Thyroid gland (tissue), 4 donors: ENCODE measurements around the gene DGKB. TPM values are rescaled to one million over a fixed set of nuclear protein-coding genes. Genes with fewer than 3 reads are reported as not detected.

Experiments
- DNase-seq, 2 donors: peaks; one replicate each; pipeline ENCODE4 v3.0.0-alpha.2; 2019
- H3K27ac ChIP-seq, 3 donors: fragments of 200-600 bp; sonication (generic); 1 replicate in 2 of 3; 2 replicates in 1 of 3; pipeline ENCODE4 v1.5.1; 2016 to 2019; ENCODE audit warnings: mild to moderate bottlenecking in 1 of 3, moderate library complexity in 1 of 3
- H3K27me3 ChIP-seq: fragments of 200-600 bp; sonication (generic); one replicate; pipeline ENCODE4 v1.5.1; 2019
- H3K36me3 ChIP-seq, 2 donors: fragments of 200-600 bp; sonication (generic); one replicate each; pipeline ENCODE4 v1.5.1; 2016 to 2019
- H3K4me1 ChIP-seq, 2 donors: fragments of 200-600 bp; sonication (generic); one replicate each; pipeline ENCODE4 v1.5.1; 2017 to 2019
- H3K4me3 ChIP-seq, 3 donors: fragments of 200-600 bp; sonication (generic); replicated peaks in 1 of 3; 1 replicate in 2 of 3; 2 replicates in 1 of 3; pipeline ENCODE4 v1.5.1; 2016; ENCODE audit warnings: mild to moderate bottlenecking in 1 of 3
- H3K9me3 ChIP-seq: fragments of 200-600 bp; sonication (generic); one replicate; pipeline ENCODE4 v1.5.1; 2017
- POLR2A ChIP-seq, 2 donors: fragments of 450-650 bp; IDR thresholded peaks; one replicate each; pipeline ENCODE4 v1.6.1; 2017; ENCODE audit warnings: antibody characterized with exemption in 2 of 2, mild to moderate bottlenecking in 2 of 2, moderate library complexity in 1 of 2
- WGBS, 2 donors: methylation state at CpG; one replicate each; pipeline ENCODE4 v1.1.5; 2017; 5-methylcytosine and 5-hydroxymethylcytosine counted together
- intact Hi-C: fragments of 100-400 bp; cut with DNase I; formaldehyde crosslinking; loops from one replicate; pipeline ENCODE4 v1.15.1; 2023
- total RNA-seq, 4 donors: library from RNA; depleted of rRNA; stranded (reverse); fragments of >200 nt; gene quantifications; one replicate each; pipeline ENCODE4 v1.2.3, GENCODE V29; 2016
- TF ChIP-seq, protein P1 (sequence below), 6 experiments: fragments of 200-600 bp in 3 of 6; fragments of 450-650 bp in 3 of 6; sonication (generic) in 3 of 6; IDR thresholded peaks; one replicate each; pipeline ENCODE4 v1.5.1; 2016 to 2019; ENCODE audit warnings: antibody characterized with exemption in 6 of 6, mild to moderate bottlenecking in 2 of 6, inconsistent platforms in 1 of 6, moderate library complexity in 1 of 6

Gene DGKB
- total RNA-seq, 4 donors from 2014 or later, result 0.11 to 2.1 (median 0.49) TPM; not detected in 1

DNA sequence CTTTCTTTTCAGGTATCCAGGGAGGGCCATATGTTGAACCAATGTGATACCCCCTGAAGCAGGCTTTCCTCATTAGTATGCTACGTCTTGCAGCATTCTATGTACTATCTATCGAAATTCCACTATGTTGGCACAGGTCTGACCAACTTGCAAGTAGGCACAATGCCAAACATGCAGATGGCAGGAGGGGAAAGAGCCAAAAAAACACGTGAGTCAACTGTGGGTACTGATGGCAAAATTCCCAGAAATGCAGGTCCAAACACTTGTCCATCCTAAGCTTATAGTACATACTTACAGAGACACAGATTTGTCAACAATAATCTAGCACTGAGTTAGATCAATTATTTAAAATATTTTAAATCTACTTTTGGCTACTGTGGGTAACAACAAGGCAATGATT lies 394.9 kb downstream of the DGKB start:
- intact Hi-C loops, result no loop called here
- no peaks in the 10 kb centered on the region for H3K9me3 ChIP-seq
- H3K4me1 ChIP-seq, result no peaks in the 10 kb centered on the region
- WGBS, 2 donors, result 30 to 42% methylated on average over 3 of the region's 3 CpGs
- H3K4me3 ChIP-seq, result no peak overlapping the region
- DNase-seq, result no peak
- H3K27ac ChIP-seq, result no peak overlapping the region
- no peaks in the 10 kb centered on the region for H3K36me3 ChIP-seq
- no peak for TF ChIP-seq POLR2A (IDR thresholded peaks at IDR 0.05)
- TF ChIP-seq, protein P1, sequence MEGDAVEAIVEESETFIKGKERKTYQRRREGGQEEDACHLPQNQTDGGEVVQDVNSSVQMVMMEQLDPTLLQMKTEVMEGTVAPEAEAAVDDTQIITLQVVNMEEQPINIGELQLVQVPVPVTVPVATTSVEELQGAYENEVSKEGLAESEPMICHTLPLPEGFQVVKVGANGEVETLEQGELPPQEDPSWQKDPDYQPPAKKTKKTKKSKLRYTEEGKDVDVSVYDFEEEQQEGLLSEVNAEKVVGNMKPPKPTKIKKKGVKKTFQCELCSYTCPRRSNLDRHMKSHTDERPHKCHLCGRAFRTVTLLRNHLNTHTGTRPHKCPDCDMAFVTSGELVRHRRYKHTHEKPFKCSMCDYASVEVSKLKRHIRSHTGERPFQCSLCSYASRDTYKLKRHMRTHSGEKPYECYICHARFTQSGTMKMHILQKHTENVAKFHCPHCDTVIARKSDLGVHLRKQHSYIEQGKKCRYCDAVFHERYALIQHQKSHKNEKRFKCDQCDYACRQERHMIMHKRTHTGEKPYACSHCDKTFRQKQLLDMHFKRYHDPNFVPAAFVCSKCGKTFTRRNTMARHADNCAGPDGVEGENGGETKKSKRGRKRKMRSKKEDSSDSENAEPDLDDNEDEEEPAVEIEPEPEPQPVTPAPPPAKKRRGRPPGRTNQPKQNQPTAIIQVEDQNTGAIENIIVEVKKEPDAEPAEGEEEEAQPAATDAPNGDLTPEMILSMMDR (IDR thresholded peaks at IDR 0.05), result no peak
- H3K27me3 ChIP-seq, result no peaks in the 10 kb centered on the region

DNA sequence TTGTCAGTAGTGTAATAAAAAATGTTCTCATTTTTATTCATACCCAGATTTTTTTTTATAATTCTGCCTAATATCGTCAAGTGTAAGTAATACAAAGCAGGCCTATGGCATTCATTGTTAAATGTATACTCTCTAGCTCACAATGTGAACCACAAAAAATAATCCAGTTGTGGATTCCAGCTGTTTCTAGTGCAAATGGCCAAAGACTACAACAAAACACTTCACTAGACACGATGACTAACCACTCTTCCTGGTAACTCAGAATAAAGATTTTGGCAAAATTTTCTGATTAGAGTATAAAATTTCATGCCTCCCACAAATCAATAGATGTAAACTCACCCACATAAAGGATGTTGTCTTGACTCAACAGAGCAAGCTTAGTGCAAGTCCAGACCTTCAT lies 396.6 kb downstream of the DGKB start:
- TF ChIP-seq, protein P1 (IDR thresholded peaks at IDR 0.05), result no peak
- TF ChIP-seq POLR2A (IDR thresholded peaks at IDR 0.05), result no peak
- Histone ChIP-seq H3K36me3 (no peaks in the 10 kb centered on the region), H3K27ac (no peak overlapping the region), H3K9me3 (no peaks in the 10 kb centered on the region), H3K4me3 (no peak overlapping the region), H3K27me3 (no peaks in the 10 kb centered on the region), H3K4me1 (no peaks in the 10 kb centered on the region)
- intact Hi-C loops, result no loop called here
- DNase-seq, result no peak
- 82 to 87% methylated on average over 2 of the region's 2 CpGs for WGBS, 2 donors

DNA sequence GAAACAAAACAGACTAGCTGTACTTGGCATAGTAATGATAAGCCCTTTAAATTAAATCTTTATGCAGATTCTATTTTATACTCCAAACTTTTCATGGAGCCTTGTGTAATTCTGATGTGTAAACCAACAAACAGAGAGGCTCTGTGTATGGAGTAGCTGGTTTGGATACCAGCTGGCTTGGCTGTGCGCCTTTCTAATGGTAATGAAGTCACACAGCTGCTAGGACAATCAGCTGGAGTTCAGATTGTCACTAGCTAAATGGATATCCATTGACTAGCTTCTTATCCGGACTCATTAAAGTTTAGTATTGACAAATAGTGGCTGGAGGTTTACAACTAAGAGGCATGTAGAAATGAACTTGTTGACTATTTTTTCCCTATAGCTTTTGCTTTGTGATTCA lies 398.4 kb downstream of the DGKB start:
- Histone ChIP-seq H3K36me3 (no peaks in the 10 kb centered on the region), H3K27ac (no peak overlapping the region), H3K4me3 (no peak overlapping the region), H3K9me3 (peaks cover 4% of the 10 kb centered on the region), H3K27me3 (no peaks in the 10 kb centered on the region), H3K4me1 (no peaks in the 10 kb centered on the region)
- DNase-seq, result no peak
- 63 to 70% methylated on average over 2 of the region's 2 CpGs for WGBS, 2 donors
- intact Hi-C loops, result no loop called here
- TF ChIP-seq, protein P1 (IDR thresholded peaks at IDR 0.05), result no peak
- no peak for TF ChIP-seq POLR2A (IDR thresholded peaks at IDR 0.05)

DNA sequence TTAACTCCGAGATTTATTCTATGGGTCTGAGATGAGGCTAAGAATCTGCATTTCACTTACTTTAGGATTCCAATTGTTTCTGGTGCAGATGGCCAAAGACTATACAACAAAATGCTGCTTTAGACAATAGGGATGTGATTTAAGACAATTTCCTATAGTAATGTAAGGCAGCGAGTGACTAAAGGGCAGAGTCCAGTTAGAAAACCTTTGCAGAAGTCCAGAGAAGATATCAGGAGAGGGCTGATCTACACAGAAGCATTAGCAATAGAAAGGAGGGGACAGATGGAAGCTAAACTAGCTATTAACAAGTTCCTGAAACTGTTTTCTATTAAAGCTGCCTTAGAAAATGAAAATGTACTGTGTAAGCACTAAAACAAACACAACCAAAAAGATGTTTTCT lies 398.9 kb downstream of the DGKB start:
- TF ChIP-seq, protein P1 (IDR thresholded peaks at IDR 0.05), result no peak
- TF ChIP-seq POLR2A (IDR thresholded peaks at IDR 0.05), result no peak
- 90 to 92% methylated on average over 2 of the region's 2 CpGs for WGBS, 2 donors

DNA sequence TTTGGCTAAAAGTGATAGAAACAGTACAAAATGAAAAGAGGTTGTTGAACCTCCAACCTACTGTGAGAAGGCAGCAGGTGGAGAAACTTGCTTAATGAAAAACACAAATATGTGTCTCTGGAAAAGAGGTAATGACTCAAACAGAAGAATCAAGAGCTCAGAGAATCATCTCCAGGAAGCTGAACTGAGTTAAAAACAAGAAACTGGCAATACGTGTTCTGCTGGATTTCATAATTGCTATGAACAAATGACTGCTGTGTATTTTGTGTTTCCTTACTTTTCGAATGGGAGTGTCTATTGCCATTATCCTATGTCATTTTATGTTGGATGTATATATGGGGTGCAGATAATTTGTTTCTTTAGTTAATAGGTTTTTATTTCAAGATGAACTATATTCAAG lies 401.1 kb downstream of the DGKB start:
- WGBS, 2 donors, result 92 to 93% methylated on average over 2 of the region's 2 CpGs
- Histone ChIP-seq H3K27ac (no peak overlapping the region), H3K27me3 (no peaks in the 10 kb centered on the region), H3K36me3 (no peaks in the 10 kb centered on the region), H3K9me3 (peaks cover 4% of the 10 kb centered on the region), H3K4me3 (no peak overlapping the region), H3K4me1 (no peaks in the 10 kb centered on the region)
- intact Hi-C loops, result no loop called here
- TF ChIP-seq, protein P1 (IDR thresholded peaks at IDR 0.05), result no peak
- TF ChIP-seq POLR2A (IDR thresholded peaks at IDR 0.05), result no peak
- DNase-seq, result no peak

More for the DNA sequence above, 398.9 kb downstream of the DGKB start:
- DNase-seq, result no peak
- Histone ChIP-seq H3K27ac (no peak overlapping the region), H3K4me3 (no peak overlapping the region), H3K9me3 (peaks cover 4% of the 10 kb centered on the region), H3K4me1 (no peaks in the 10 kb centered on the region), H3K27me3 (no peaks in the 10 kb centered on the region), H3K36me3 (no peaks in the 10 kb centered on the region)
- intact Hi-C loops, result no loop called here
